Stimulated activated CD4-positive, alpha-beta T cell treated with anti-CD3 and anti-CD28 coated beads, Interleukin-1b, Interleukin-23, amount 100 ng/mL, for 1 hour (primary cell): Measurements from ENCODE around the gene ARL5A.
"Not testable (repeated sequence)": the region's sequence is repeated elsewhere in the genome, so short reads cannot be mapped to it uniquely, and the experiment has no call there.

Experiments
- DNase-seq, 2 donors: peaks; one replicate each; pipeline ENCODE4 v3.0.0-alpha.2; 2020; ENCODE audit warnings: low read depth in 2 of 2

The ARL5A gene

DNA sequence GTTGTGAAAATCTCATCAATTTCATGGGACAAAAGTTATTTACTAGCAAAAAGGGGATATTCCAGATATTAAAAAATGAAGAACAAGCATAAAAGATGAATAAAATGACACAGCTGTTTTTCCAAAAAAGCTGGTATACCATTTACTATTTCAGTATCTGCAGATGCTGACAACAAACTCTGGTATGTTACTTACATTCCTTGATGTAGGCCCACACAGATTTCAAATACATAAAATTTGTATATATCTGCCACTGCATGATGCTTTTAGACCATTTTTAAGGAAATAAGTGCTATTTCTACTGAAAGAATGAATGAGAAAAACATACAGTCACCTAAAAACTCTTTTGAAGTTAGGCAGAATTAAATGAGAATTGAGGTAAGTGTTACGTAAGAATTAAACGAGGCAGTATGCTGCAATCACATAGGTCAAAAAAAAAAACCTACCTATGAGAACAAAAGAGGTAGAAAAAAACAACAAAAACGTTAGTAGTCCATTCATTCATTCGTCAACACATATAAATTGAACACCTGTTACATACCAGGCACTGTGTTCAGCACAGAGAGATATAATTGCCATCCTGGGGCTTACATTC is 32.5 kb downstream of the ARL5A start:
- no peak for DNase-seq

GRCh38 chr2:151794422-151794821 is 33.8 kb downstream of the ARL5A start:
- DNase-seq = not testable (repeated sequence)

- DNase-seq = no peak
Measured at GRCh38 chr2:151793123-151793522, 35.1 kb downstream of the ARL5A start.

GRCh38 chr2:151792589-151792988 is 35.6 kb downstream of the ARL5A start:
- no peak for DNase-seq

DNA sequence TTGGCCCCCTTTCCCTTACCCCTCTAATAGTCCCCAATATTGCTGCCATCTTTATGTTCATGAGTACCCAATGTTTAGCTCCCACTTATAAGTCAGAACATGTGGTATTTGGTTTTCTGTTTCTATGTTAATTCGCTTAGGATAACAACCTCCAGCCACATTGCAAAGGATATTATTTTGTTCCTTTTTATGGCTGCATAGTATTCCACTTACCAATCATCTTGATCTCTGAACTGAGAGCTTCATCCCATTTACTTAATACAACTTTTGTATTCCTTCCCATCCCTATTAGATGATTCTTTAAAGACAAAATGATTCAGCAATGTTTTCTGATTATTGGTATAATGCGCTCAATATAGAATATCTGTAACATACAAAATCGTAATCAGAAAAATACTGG is 36.7 kb downstream of the ARL5A start:
- DNase-seq = no peak

- DNase-seq = no peak
Measured at GRCh38 chr2:151790689-151791088, 37.5 kb downstream of the ARL5A start.

DNA sequence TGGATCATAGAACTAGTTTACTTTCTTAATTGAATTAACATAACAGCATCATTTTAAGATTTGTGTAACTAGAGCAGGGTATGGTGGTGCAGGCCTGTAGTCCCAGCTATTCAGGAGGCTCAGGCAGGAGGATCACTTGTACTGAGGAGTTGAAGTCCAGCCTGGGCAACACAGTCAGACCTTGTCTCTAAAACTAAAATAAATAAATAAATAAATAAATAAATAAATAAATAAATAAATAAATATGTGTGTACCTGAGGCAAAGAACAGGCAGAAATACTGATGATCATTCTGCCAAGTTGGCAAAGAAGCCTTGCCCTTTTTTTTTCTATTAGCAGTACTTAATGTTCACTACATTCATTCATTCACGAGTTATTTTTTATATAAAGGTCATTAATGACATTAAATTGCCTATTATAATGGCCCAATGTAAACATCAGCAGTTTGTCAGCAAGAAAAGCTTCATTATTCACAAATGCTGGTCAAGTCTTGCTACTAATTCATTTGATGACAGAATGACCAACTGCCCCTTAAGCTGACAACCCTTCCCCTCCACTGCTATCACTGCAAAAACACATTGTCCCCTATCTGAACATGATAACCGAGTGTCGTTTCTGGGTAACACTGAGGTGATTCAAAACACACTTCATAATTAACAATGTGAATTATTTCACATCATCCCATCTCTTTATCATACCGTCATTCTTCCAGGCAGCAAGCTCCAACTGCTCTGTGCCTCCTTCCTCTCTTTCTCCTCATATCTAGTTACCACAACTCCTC is 39.0 kb downstream of the ARL5A start:
- DNase-seq = no peak

- no peak for DNase-seq
Measured at GRCh38 chr2:151786483-151786882, 41.7 kb downstream of the ARL5A start.

GRCh38 chr2:151786077-151786476 is 42.1 kb downstream of the ARL5A start:
- DNase-seq = no peak

DNA sequence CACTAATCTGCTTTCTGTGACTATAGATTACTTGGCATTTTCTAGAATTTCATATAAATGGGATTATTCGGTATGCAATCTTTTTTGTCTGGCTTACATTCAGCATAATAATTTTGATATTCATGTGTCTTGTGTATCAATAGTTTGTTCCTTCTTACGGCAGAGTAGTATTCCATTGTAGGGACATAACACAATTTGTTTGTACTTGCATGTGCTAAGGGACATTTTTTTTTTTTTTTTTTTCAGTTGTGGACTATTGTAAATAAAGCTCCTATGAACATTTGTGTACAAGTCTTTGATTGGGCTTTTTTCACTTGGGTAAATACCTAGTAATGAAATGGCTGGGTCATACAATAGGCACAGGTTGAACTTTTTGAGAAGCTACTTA is 45.1 kb downstream of the ARL5A start:
- DNase-seq = no peak

- no peak for DNase-seq
Measured at GRCh38 chr2:151782378-151783132, 45.7 kb downstream of the ARL5A start.

DNA sequence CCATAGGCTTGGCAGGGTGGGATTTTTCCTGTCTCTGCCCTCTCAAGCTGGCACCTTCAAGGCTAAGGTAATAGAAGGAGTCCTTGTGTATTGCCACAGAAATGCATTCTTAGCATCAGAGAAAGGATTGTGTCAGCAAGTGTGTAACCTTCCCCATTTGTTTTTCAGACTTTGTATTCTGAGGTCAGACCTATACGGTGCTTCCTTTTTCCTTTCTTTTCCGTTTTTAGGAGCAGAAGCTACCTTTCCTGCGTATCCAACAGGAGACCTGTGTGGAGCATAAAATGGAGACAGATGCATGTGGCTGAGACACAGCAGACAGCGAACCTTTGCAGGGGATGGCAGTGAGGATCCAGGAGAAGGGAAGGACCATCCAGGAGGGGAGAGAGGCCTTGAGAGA is 46.6 kb downstream of the ARL5A start:
- no peak for DNase-seq

DNA sequence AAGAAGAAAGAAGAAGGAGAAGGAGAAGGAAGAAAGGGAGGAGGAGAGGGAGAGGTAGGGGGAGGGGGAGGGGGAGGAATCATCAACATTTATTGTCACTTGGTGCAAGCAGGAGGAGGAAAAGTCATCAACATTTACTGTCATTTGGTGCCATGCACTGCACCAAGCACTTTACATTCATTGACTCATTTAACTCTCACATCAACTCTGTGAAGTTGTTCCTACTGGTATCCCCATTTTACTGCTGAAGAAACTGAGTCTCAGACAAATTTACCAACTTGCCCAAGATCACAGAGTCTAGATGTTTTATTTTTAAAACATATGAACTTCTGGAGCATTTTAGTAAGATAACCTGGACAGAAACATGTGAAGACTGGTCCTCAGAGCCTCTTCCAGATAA is 47.3 kb downstream of the ARL5A start:
- no peak for DNase-seq

GRCh38 chr2:151777935-151778334 is 50.3 kb downstream of the ARL5A start:
- no peak for DNase-seq

GRCh38 chr2:151777487-151777886 is 50.7 kb downstream of the ARL5A start:
- no peak for DNase-seq

- DNase-seq = no peak
Measured at GRCh38 chr2:151776367-151776766, 51.9 kb downstream of the ARL5A start.

- no peak for DNase-seq
Measured at GRCh38 chr2:151775057-151775740, 53.0 kb downstream of the ARL5A start.

- no peak for DNase-seq
Measured at GRCh38 chr2:151774506-151774905, 53.7 kb downstream of the ARL5A start.

GRCh38 chr2:151771599-151772358 is 56.4 kb downstream of the ARL5A start:
- no peak for DNase-seq

- no peak for DNase-seq
Measured at GRCh38 chr2:151770995-151771394, 57.2 kb downstream of the ARL5A start.

GRCh38 chr2:151769606-151770005 is 58.6 kb downstream of the ARL5A start:
- DNase-seq = no peak

DNA sequence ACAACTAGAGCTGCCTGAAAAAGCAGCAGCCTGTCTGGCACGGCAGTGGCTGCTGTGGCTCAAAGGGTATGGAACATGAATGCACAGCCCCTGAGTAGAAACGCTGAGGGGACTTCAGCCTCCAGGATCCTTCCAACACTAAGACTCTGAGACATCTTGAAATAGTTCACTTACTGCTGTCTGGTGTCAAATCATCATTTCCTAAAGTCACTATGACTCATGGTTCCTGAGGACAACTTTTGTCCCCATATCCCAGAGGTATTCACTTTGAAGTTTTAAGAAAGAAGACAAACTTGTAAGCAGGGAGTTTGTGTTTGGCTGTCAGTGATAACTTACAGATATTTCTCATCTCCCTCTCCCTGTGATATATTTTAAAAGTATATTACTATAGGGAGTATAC is 60.7 kb downstream of the ARL5A start:
- no peak for DNase-seq
